ENCODE data around the gene MRPL16. TPM values are rescaled to one million over a fixed set of nuclear protein-coding genes. Genes with fewer than 3 reads are reported as not detected.

The MRPL16 gene
- total and polyA plus RNA-seq, 2 of the 4 experiments (the other 2 are of a cell fraction), result 43.9 to 71.3 TPM

DNA sequence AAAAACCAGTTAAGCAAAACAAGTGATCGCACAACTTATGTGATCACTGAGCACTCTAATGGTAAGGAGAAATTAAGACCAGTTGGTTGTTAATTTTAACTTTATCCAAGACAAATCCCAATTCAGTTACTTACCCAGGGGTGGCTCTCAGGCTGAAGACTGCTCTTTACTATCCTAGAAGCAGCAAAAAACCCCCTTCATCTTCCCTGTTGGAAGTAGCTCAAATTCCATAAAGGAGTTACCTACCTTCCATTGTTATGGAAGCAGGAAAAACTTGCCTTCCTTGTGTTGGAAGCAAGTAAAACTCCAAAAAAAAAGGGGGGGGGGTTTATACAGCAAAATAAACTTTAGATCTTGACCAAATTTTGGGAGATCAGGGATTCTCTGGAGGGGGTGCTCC is 5.2 kb upstream of the MRPL16 start:
- intact Hi-C loops (cut with micrococcal nuclease) (no loop called here), dilution Hi-C loops (cut with HindIII; ENCODE audit: low sequenced_read_pairs, unreplicated experiment) (no loop called here), in situ Hi-C loops (cut with MboI; ENCODE audit: low sequenced_read_pairs) (no loop called here)
- Histone ChIP-seq H3K4me1 (ENCODE audit: control insufficient read depth, insufficient read depth, low read length) (no peaks in the 10 kb centered on the region), H2AK5ac (ENCODE audit: low read depth, low read length) (no peak overlapping the region), H3K9me3 (ENCODE audit: control insufficient read depth, insufficient read depth, low read length) (no peaks in the 10 kb centered on the region), H2AFZ (replicated peaks; ENCODE audit: low read length, poor library complexity) (no peak overlapping the region), H3K36me3 (ENCODE audit: control insufficient read depth, insufficient read depth, low read length) (no peaks in the 10 kb centered on the region), H4K20me1 (ENCODE audit: insufficient read depth, low read length) (no peaks in the 10 kb centered on the region), H3K9ac (ENCODE audit: low read depth, low read length) (no peak overlapping the region), H2BK120ac (ENCODE audit: low read depth, low read length) (no peak overlapping the region), H3K9me1 (ENCODE audit: insufficient read depth, low read length) (no peaks in the 10 kb centered on the region), H3K56ac (ENCODE audit: extremely low read depth, insufficient read depth, low read length) (no peak overlapping the region), H3K18ac (ENCODE audit: low read depth, low read length) (no peak overlapping the region), H3K14ac (replicated peaks; ENCODE audit: low read depth, low read length) (no peak overlapping the region), H4K91ac (ENCODE audit: insufficient read depth, low read depth, low read length) (no peak overlapping the region), H3K4ac (ENCODE audit: low read depth, low read length) (no peak overlapping the region), H3K4me2 (ENCODE audit: low read depth, low read length) (no peak overlapping the region), H3K23ac (ENCODE audit: low read depth, low read length) (no peak overlapping the region), H3K27ac (ENCODE audit: insufficient read depth, low read length) (no peak overlapping the region), H3K4me3 (ENCODE audit: insufficient read depth, low read depth, low read length) (no peak overlapping the region), H2BK20ac (ENCODE audit: low read depth, low read length) (no peak overlapping the region), H2BK5ac (ENCODE audit: low read depth, low read length, poor library complexity, severe bottlenecking) (no peak overlapping the region), H3K79me1 (ENCODE audit: low read depth in 1 of 2, low read length in 2 of 2) (no peaks in the 10 kb centered on the region), H4K5ac (ENCODE audit: low read depth, low read length) (no peak overlapping the region), H3K27me3 (ENCODE audit: control insufficient read depth, insufficient read depth, low read length) (peaks cover 6% of the 10 kb centered on the region), H2AK9ac (replicated peaks; ENCODE audit: low read depth, low read length, poor library complexity) (no peak overlapping the region), H4K8ac (ENCODE audit: low read depth in 2 of 2, low read length in 2 of 2) (no peak overlapping the region), H2BK15ac (ENCODE audit: low read depth, low read length) (no peak overlapping the region)
- WGBS, 2 experiments (ENCODE audit: extremely low coverage in 2 of 2, insufficient read length in 1 of 2), result no CpG with 5 or more reads among the region's 1 CpG
- ChIA-PET POLR2A (ENCODE audit: unreplicated experiment) (no interaction called here), CTCF (interaction anchor here (0.6 kb wide), 1 partner anchor 378 kb away, joined by 4 read pairs; no protein-coding TSS in a partner anchor)
- DNase-seq (no peak), ATAC-seq (ENCODE audit: low read depth) (no peak)
- no TSS peak for BruUV-seq (replicated peaks)
- no peak for TF ChIP-seq RCOR1 (IDR thresholded peaks at IDR 0.05; ENCODE audit: insufficient replicate concordance, low read length)
- TF ChIP-seq CHD1 (IDR thresholded peaks at IDR 0.05; ENCODE audit: low read depth, low read length), result no peak
- TF ChIP-seq, protein P1, sequence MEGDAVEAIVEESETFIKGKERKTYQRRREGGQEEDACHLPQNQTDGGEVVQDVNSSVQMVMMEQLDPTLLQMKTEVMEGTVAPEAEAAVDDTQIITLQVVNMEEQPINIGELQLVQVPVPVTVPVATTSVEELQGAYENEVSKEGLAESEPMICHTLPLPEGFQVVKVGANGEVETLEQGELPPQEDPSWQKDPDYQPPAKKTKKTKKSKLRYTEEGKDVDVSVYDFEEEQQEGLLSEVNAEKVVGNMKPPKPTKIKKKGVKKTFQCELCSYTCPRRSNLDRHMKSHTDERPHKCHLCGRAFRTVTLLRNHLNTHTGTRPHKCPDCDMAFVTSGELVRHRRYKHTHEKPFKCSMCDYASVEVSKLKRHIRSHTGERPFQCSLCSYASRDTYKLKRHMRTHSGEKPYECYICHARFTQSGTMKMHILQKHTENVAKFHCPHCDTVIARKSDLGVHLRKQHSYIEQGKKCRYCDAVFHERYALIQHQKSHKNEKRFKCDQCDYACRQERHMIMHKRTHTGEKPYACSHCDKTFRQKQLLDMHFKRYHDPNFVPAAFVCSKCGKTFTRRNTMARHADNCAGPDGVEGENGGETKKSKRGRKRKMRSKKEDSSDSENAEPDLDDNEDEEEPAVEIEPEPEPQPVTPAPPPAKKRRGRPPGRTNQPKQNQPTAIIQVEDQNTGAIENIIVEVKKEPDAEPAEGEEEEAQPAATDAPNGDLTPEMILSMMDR (conservative IDR thresholded peaks at IDR 0.05; ENCODE audit: low read depth, low read length), result no peak
- TF ChIP-seq BHLHE40 (IDR thresholded peaks at IDR 0.05; ENCODE audit: low read depth, low read length), result no peak
- TF ChIP-seq MAFK (IDR thresholded peaks at IDR 0.05; ENCODE audit: low read depth, low read length), result no peak
- no peak for TF ChIP-seq RAD21 (IDR thresholded peaks at IDR 0.05; ENCODE audit: low read length)
- no peak for TF ChIP-seq SMC3 (IDR thresholded peaks at IDR 0.05; ENCODE audit: low read depth, low read length)
- no peak for TF ChIP-seq FOS (IDR thresholded peaks at IDR 0.05; ENCODE audit: low read depth, low read length)
- no peak for TF ChIP-seq MXI1 (IDR thresholded peaks at IDR 0.05; ENCODE audit: borderline replicate concordance, low read depth, low read length)

Data from IMR-90 (cell line).